ENCODE measurements around the gene CEP83. TPM values are rescaled to one million over a fixed set of nuclear protein-coding genes. Genes with fewer than 3 reads are reported as not detected.

CEP83 gene
- total and polyA plus RNA-seq, 2 experiments from 2014 or later: 29.8 to 33.7 TPM

- H3K4me1 Mint-ChIP-seq: peaks cover 23% of the 10 kb centered on the region
- H3K36me3 Mint-ChIP-seq (ENCODE audit: low read depth): no peaks in the 10 kb centered on the region; the same call in 2 of the 3 replicates
- H2AFZ ChIP-seq: no peak overlapping the region
- H3K4me2 ChIP-seq: no peak overlapping the region
- H3K9me3 Mint-ChIP-seq: no peaks in the 10 kb centered on the region
- H3K27me3 ChIP-seq (ENCODE audit: insufficient read depth): no peaks in the 10 kb centered on the region
- ATAC-seq (no peak), DNase-seq (ENCODE audit: low spot score) (no peak)
- no peaks in the 10 kb centered on the region for H4K20me1 ChIP-seq (replicated peaks; ENCODE audit: insufficient read depth)
- H3K4me3 Mint-ChIP-seq: no peak overlapping the region
- H3K4me1 ChIP-seq (ENCODE audit: insufficient read depth): peaks cover 24% of the 10 kb centered on the region
- peaks cover 5% of the 10 kb centered on the region for H3K27me3 Mint-ChIP-seq (ENCODE audit: insufficient read depth, low read depth, poor library complexity)
- H3K4me3 ChIP-seq: no peak overlapping the region
- no peaks in the 10 kb centered on the region for H3K36me3 ChIP-seq (ENCODE audit: insufficient read depth)
- H3K79me2 ChIP-seq (replicated peaks; ENCODE audit: insufficient read depth): no peaks in the 10 kb centered on the region
- peaks cover 8% of the 10 kb centered on the region; the same call in 1 of the 2 replicates for H3K9me2 ChIP-seq (ENCODE audit: insufficient read depth)
- H3K27ac ChIP-seq (ENCODE audit: low read depth): no peak overlapping the region
- H3F3A ChIP-seq (replicated peaks; ENCODE audit: low read depth): no peaks in the 10 kb centered on the region
- TF ChIP-seq STAT1 (IDR thresholded peaks at IDR 0.05; ENCODE audit: unreplicated experiment): no peak
- no peak overlapping the region for H3K27ac Mint-ChIP-seq
These were observed 187.4 kb downstream of the CEP83 start for GRCh38 chr12:94272280-94272679.

- Histone ChIP-seq H3K4me1 (ENCODE audit: insufficient read depth) (peaks cover 30% of the 10 kb centered on the region), H3F3A (replicated peaks; ENCODE audit: low read depth) (no peaks in the 10 kb centered on the region), H3K9me2 (ENCODE audit: insufficient read depth) (peaks cover 6% of the 10 kb centered on the region; the same call in 1 of the 2 replicates), H2AFZ (no peak overlapping the region), H4K20me1 (replicated peaks; ENCODE audit: insufficient read depth) (no peaks in the 10 kb centered on the region), H3K79me2 (replicated peaks; ENCODE audit: insufficient read depth) (no peaks in the 10 kb centered on the region), H3K27me3 (ENCODE audit: insufficient read depth) (no peaks in the 10 kb centered on the region), H3K4me3 (no peak overlapping the region), H3K36me3 (ENCODE audit: insufficient read depth) (no peaks in the 10 kb centered on the region), H3K27ac (ENCODE audit: low read depth) (no peak overlapping the region), H3K4me2 (no peak overlapping the region)
- Mint-ChIP-seq H3K4me1 (peaks cover 27% of the 10 kb centered on the region), H3K9me3 (no peaks in the 10 kb centered on the region), H3K4me3 (no peak overlapping the region), H3K27ac (no peak overlapping the region), H3K27me3 (ENCODE audit: insufficient read depth, low read depth, poor library complexity) (peaks cover 5% of the 10 kb centered on the region), H3K36me3 (ENCODE audit: low read depth) (no peaks in the 10 kb centered on the region; the same call in 2 of the 3 replicates)
- DNase-seq (ENCODE audit: low spot score) (no peak), ATAC-seq (no peak)
- TF ChIP-seq ZNF331 (CRISPR knock-in tag; IDR thresholded peaks at IDR 0.05; ENCODE audit: low read depth) (no peak), REST (IDR thresholded peaks at IDR 0.05; ENCODE audit: unreplicated experiment) (no peak), NANOG (IDR thresholded peaks at IDR 0.05; ENCODE audit: borderline replicate concordance) (no peak), CTCF (conservative IDR thresholded peaks at IDR 0.05; ENCODE audit: low read depth in 2 of 2) (no peak), CREB1 (CRISPR knock-in tag; IDR thresholded peaks at IDR 0.05; ENCODE audit: low read depth) (no peak), JUNB (IDR thresholded peaks at IDR 0.05; ENCODE audit: unreplicated experiment) (no peak)
These were observed 188.3 kb downstream of the CEP83 start for GRCh38 chr12:94271351-94271750.

Data from GM23338 (cell line).